A172 (cell line): Measurements from ENCODE around the gene NDUFA13. TPM values are rescaled to one million over a fixed set of nuclear protein-coding genes. Genes with fewer than 3 reads are reported as not detected.
A peak's percentile ranks its signal among the peaks of the same experiment; 100 is the strongest.

Source experiments
- DNase-seq: peaks from one replicate; pipeline ENCODE4 v3.0.0-alpha.2; 2015; ENCODE audit warnings: low spot score
- total RNA-seq: library from RNA; depleted of rRNA; stranded (reverse); fragments of >200 nt; shearing (Covaris generic); gene quantifications from 2 replicates; pipeline ENCODE4 v1.2.3, GENCODE V29; 2014

Gene NDUFA13
- total RNA-seq, 1 experiment from 2014 or later: 101 TPM

DNA sequence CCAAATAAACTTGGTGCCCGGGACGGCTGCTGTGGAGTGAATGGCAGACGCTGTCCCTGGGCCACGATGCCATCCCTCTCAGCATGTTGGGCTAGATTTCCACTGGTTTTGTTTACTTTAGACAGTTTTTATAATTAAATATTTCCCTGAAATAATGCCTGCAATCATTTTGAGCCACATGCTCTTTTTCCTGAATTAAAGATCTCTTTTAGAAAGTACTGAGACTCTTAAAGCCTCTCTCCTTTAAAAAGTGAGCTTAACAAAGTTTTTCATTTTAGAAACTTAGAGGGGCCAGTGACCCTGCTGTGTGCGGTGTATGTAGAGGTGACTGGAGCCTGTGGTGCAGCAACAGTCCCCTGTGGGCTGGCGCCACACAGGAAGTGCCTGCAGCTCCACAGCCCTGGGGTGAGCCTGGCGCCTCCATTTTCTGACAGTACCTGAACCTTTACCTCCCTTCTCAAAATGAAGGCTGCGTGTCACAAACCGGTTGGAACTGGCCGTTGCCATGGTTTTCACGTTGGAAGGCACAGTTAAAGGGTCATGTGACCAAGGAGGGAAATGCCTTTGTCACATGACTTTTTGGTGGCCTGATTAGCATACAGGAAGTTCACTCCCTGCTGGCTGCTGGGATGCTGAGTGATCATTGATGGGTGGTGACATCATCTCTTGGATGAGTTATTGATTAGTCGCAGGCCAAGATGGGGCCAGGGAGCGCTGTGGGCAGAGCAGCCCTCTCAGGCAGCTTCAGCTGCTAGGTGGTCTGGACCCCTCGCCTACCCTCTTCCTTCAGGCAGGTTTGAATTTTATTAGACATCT, 26.9 kb upstream of the NDUFA13 start:
- DNase-seq: peak; percentile 96

DNA sequence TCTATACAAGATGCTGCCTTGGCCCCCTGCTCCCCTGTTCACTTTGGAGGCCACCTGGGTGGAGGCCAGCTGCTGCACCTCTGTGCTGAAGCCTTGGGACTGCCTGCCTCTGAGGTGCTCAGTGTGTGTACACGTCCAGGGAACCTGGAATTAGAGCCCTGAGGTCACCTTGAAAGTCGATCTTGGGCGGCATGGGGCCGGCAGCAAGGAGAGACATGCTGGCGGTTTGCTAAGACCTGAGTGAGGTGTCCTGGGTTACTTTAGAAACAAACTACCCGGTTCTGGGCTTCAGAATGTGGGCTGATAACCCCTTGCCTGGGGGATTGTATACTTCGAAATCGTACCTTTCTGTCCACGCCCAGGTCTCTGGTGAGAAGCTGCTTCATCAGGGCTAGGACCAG, 26.2 kb upstream of the NDUFA13 start:
- no peak for DNase-seq

DNA sequence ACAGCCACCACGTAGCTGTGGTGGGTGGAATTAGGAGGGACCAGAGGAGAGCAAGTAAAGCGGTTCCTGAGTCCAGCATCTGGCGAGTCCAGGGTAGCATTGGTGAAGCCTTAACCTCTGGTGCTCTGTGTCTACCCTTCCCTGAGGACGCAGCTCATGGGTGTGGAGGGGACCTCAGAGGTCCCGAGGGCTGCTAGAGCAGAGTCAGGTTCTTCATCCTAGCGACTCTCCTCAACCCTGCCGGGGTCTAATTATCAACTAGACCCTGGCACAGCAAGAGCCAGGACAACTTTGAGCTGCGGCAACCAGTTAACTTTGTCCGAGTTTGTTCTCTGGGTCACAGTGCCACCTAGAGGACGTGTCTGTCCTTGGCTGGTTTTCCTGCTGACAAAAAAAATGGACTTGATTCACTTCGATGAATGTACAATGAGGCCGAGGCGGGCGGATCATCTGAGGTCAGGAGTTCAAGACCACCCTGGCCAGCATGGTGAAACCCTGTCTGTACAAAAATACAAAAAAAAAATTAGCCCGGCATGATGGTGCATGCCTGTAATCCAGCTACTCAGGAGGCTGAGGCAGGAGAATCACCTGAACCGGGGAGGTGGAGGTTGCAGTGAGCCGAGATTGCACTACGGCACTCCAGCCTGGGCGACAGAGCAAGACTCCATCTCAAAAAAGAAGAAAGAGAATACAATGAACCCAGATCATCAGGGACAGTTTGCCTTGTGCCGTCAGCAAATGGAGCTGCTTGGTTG, 25.6 kb upstream of the NDUFA13 start:
- DNase-seq: peak; percentile 84

DNA sequence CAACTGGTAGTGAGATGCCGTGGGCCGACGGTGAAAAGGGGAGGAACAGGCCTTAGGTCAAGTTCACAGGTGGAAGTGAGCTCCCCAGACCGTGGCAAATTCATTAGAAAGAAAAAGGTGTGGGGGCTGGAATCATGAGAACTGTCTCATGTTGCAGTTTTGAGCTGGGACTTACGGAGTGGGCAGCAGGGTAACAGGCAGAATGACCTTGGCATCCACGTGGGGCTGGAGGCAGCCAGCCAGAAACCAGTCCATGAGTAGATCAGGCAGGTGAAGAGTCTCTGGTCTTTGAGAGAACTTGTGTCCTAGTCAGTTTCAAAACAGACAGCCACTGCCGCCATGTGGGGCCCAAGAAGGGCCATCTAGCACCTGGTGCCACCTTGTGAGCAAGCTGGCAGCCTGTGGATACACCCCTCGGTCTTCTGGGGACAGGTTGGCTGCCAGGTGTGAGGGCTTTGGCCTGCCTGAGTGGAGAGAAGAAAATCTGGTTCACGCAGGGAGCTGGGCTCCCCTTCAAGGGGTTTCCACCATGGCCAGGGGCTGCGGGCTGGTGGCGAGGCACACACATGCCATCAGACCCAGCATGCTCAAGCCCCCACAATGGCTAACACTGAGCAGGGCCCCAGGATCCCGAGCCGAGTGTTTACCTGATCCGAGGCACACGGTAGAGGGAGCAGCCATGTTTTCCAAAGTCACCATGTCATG, 24.6 kb upstream of the NDUFA13 start:
- no peak for DNase-seq

DNA sequence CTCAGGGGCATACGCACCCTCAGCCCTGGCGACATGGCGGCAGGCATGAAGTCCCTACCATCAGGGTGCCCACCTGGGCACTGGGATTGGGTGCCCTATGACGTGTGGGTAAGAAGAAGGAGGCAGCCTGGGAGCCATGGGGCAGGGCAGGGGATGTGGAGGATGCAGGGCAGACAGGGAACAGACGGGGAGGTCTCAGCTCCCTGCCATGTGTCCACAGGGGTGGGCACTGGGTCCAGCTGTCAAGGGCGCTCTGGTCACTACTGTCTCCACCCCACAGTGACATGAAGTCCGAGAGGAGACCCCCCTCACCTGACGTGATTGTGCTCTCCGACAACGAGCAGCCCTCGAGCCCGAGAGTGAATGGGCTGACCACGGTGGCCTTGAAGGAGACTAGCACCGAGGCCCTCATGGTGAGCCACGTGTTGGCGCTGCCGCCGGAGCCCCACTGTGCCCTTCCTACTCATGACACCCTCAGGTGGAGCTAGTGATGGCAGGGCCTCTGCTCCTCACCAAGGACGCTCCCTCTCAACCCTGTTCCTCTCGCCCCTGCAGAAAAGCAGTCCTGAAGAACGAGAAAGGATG, 23.9 kb upstream of the NDUFA13 start:
- DNase-seq: no peak

DNA sequence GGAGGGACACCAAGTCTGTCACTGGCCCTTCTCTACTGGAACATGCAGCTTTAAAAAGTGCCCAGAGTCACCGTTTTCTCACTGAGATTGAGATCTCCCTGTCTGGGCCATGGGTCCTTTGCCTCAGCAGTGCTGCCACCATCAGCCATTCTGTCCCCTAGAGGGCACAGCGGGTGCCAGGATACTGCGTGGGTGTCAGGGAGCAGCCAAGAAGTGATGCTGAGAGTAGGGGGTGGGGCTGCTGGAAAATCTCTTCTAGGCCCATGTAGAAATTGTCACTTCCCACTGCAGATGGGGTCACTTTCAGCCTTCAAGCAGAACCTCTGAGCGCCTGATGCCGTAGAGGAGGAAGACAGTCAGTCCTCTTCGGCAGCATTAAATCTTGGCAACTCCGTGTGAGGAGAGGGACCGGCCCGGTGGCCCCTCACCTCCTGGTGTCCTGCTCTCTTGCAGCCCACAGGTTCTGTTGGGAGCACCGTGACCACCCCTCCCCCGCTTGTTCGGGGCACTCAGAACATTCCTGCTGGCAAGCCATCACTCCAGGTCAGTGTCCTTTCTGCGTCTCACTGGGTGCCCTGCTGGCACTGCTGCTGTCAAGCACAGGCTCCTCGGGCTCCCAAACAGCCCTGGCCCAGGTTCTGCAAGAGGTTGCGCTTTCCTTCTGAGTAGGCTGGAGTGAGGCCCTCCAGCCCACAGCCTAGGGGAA, 22.0 kb upstream of the NDUFA13 start:
- DNase-seq: no peak

DNA sequence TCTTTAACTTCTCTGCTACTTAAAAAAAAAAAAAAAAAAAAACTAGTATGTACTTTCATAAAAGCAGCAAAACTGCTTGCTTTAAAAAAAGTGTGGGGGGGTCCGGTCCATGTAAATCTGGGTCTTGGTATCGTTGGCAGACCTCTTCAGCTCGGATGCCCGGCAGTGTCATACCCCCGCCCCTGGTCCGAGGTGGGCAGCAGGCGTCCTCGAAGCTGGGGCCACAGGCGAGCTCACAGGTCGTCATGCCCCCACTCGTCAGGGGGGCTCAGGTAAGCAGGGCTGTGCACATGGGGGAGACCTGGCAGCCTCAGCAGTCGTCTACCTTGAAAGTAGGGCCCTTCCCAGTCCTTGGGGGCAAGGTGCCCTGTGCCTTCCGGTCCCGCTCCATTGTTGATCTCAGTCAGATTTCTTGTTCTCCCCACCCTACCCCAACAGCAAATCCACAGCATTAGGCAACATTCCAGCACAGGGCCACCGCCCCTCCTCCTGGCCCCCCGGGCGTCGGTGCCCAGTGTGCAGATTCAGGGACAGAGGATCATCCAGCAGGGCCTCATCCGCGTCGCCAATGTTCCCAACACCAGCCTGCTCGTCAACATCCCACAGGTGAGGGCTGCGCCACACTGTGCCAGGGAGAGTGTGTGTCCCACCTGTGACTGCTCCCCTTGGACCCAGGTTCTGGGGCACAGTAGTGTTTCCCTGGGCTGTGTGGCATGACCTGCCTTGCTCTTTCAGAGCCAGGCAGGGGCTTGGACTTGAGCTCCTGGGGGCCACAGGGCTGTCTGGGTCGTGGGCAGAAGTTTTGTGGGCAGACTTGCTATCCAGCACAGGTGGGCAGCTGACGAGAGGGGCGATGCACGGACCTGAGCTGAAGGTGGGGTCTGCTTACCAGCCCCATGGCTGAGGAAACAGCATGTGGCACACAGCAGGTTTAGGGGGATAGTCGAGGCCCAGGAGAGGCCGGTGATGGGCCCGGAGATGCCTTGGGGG, 20.1 kb upstream of the NDUFA13 start:
- DNase-seq: no peak

DNA sequence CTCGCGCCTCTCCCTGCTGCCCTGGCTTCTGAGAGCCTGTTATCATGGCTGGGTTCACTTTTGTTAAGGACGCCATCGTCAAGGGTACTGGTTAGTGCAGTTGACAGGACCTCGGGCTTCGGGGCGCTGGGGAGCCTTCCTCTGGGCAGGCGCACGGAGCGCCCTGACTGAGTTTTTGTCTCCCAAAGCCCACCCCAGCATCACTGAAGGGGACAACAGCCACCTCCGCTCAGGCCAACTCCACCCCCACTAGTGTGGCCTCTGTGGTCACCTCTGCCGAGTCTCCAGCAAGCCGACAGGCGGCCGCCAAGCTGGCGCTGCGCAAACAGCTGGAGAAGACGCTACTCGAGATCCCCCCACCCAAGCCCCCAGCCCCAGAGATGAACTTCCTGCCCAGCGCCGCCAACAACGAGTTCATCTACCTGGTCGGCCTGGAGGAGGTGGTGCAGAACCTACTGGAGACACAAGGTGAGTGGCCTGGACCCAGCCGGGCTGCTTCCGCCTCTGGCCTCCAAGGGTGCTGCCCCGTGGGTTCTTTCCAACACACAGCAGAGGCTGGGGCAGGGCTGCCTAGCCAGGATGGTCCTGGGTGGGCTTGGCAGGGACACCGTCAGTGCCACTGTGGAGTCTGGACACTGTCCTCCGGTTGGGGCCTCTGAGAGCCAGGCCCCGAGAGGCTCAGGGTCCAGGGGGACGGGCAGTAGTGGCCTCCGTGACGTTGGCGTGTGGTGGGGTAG, 17.6 kb upstream of the NDUFA13 start:
- no peak for DNase-seq

DNA sequence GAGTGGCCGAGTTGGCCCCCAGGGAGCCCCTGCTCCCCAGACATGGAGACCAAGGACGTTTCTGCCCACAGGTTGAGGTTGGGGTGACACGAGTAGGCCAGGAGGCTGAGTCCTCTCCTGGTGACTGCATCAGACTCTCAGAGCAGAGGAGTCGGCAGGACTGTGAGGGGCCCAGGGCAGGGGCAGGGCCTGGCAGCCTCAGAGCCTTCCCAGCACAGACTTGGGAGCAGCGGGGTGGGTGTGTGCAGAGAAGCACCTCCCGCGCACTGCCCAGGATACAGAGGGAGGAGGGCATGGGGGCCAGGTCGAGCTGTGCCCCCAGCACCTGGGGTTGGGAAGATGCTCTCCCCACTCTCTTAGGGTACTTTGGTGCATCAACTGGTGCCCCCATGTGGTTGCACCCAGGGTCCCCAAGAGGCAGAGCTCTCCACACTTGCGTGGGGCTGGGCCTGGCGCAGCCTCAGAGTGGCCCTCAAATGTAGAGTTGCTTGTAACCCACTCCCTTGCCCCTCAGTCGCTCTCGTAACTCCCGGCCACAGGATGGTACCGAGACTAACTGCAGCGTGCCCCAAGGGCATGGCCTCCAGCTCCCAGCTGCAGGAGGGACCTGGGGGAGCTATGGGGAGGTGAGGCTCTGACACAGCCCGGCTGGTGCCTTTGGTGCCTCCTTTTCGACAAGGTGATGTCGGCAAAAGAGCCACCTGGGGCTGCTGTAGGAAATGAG, 16.6 kb upstream of the NDUFA13 start:
- no peak for DNase-seq

DNA sequence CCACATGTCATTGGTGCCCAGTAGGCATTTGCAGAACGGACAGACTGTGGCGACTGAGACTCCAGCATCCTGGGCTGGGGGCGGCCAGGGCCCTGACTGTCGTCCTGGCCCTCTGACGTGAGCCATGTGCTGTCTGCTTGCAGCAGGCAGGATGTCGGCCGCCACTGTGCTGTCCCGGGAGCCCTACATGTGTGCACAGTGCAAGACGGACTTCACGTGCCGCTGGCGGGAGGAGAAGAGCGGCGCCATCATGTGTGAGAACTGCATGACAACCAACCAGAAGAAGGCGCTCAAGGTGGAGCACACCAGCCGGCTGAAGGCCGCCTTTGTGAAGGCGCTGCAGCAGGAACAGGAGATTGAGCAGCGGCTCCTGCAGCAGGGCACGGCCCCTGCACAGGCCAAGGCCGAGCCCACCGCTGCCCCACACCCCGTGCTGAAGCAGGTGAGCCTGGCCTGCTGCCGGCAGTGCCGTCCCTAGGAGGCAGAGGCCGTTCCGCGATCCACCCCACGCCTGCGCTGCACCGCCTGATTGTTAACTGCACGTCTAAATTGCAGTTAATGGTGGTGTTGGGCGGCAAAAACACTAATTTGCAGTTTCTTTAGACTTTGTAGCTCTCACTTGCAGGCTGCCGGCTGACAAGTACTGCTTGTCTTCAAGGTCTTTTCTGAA, 14.9 kb upstream of the NDUFA13 start:
- DNase-seq: no peak

DNA sequence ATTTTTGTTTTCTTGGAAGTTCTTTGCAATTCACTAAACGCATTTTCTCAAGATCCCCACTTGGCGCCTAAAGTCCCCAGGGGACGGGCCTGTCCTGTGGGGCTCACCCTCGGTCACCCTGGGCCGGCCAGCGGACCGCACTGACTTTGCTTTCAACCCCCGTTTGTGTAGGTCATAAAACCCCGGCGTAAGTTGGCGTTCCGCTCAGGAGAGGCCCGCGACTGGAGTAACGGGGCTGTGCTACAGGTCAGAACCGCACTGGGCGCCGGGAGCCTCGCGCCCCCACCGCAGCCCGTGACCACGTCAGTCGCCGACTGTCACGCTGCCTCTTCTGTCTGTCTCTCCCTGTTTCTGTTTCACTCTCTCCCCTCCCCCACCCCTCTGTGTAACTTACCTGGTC, 14.2 kb upstream of the NDUFA13 start:
- no peak for DNase-seq

DNA sequence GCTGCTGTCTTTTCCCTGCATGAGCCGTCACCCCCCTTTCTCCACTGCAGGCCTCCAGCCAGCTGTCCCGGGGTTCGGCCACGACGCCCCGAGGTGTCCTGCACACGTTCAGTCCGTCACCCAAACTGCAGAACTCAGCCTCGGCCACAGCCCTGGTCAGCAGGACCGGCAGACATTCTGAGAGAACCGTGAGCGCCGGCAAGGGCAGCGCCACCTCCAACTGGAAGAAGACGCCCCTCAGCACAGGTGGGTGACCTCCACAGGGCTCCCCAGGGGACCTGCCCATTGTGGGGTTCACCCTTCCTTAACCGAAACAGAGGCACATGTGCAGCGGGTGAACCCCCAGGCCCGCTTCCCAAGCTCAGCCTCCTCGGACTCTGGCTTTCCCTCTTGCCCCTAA, 13.7 kb upstream of the NDUFA13 start:
- DNase-seq: no peak

DNA sequence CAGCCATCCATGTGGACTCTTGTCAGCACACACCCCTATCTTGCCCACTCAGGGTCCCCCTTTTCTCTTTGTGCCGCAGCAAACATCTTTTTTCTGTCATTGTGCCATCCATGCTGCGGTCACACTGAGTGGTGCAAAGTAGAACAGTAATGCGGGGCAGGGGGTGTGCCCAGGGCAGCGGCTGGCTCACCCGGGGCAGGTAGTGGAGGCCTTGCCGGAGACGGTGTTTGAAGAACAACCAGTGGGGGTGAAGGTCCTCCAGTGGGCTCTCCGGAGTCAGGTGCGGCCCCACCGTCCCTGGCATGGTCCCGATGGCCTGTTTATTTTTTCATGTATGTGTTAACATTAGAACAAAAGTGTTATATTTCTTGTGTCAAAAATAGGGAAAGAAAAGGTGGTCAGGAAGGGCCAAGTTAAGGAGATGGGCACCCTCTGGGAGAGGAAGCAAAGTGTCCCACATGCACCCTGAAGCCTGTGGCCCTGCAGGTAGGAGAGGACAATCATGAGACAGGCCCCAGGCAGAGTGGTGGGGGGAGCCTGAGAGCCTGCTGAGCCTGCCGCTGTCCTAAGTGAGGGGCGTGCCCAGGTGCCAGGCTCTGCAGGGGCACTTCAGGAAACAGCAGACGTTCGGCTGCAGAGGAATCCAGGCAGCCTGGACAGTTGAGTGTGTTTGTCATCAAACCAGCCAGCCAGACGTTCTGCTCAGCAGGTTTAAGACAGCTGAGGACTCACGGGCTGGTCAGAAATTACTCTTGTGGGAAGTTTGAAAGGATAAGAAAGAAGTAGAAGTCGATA, 13.0 kb upstream of the NDUFA13 start:
- DNase-seq: no peak

DNA sequence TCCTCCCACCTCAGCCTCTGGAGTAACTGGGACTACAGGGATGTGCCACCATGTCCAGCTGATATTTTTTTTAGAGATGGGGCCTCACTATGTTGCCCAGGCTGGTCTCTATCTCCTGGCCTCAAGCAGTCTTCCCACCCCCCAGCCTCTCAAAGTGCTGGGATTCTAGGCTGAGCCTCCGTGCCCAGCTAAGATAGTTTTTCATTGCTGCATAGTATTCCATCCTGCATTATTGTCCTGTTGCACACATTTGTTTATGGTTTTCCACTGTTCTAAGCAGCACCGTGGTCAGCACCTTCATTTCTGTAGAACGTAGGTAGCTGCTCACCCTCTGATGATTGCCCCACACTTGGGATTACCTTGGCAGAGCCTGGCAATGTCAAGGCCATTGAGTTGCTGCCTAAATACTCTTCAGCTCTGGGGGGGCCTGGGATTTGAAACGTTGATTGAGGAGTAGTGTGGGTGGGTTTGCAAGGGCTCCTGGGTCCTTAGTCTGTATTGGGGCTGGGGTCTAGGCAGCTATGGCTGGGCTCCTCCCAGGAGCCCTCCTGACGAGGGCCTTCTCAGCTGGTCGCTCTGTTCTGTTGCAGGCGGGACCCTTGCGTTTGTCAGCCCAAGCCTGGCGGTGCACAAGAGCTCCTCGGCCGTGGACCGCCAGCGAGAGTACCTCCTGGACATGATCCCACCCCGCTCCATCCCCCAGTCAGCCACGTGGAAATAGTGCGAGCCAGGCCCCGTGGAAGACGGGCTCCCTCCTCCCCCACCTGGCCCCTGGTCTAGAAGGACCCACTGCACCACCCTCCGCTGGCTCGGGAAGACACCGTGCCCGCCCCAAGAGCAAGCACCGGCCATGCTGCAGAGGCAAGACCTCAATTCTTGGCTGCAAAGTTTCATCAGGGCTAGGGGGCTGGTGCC, 11.0 kb upstream of the NDUFA13 start:
- no peak for DNase-seq

DNA sequence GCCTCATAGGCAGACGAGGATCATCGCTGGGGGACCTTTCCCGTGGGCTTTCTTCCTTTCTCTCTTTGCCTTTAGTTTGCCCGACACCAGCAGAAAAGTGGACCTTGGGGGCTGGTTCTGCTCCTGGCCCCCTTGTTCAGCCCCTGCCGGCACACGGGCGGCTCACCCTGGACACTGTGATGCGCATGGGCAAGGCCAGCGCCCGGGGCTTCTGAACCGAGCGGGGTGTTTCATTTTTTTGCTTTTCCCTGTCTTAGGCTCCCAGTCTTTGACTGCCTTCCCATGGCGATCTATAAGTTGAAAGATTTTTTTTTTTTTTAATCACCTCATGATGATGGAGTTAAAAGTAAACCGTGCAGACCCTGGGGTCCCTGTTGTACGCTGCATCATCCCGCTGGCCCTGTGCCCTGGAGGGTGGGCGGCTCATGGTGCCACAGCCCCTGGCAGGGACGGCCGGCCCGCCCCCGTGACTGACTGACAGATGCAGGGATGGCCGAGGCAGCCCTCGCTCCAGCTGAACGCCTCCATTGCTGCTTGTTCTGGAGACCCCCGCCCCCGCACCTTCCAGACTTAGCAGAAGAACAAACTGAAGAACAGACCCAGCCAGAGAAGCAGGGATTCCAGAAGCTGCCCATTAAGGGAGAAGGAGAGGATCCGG, 10.2 kb upstream of the NDUFA13 start:
- DNase-seq: no peak

DNA sequence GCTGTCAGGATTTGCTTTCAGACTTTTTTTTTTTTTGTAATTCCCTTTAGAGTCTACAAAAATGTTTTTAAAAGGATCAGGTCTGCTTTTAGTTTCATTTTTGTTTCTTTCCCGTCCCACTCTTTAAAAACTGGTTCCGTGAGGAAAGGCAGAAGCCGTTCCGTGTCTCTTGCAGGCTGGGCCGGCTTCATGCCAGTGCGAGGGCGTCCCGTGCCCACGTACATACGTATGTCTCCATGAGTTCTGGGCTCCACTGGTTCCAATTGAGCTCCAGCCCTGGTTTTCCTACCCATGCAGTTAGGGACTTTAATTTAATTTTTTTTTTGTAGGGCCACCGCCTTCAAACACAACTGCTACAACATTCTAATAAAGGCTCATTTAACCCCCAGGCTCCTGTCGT, 9.4 kb upstream of the NDUFA13 start:
- no peak for DNase-seq
